CD4-positive, alpha-beta T cell (primary cell): ENCODE data around the gene DOCK4. TPM values are rescaled to one million over a fixed set of nuclear protein-coding genes. Genes with fewer than 3 reads are reported as not detected.

Experiments
- ATAC-seq: fragments of 200-7000 bp; cut with Tn5 transposase; one replicate; pipeline ENCODE4 v1.10.0; 2022; ENCODE audit warnings: mild to moderate bottlenecking; ENCODE audit not compliant: poor library complexity
- CTCF ChIA-PET: fragments of 350-600 bp; sonication (Branson Sonifier 250); formaldehyde crosslinking; loops from one replicate; lab custom pipeline; 2021; ENCODE audit warnings: antibody characterized with exemption, inconsistent platforms; lab: Charles Lee
- POLR2A ChIA-PET: fragments of 350-600 bp; sonication (Branson Sonifier 250); formaldehyde crosslinking; loops from one replicate; lab custom pipeline; 2021; ENCODE audit warnings: antibody characterized with exemption, inconsistent platforms; lab: Charles Lee
- DNase-seq, 14 experiments: peaks; one replicate each; pipeline ENCODE4 v3.0.0-alpha.2; 2013 to 2020; ENCODE audit warnings: mixed read lengths in 2 of 14
- H3K27ac ChIP-seq, 2 donors: one replicate each; pipeline versions ENCODE4 v1.5.1 to v1.7.0; 2013; ENCODE audit warnings: low read length in 2 of 2, low read depth in 1 of 2, mild to moderate bottlenecking in 1 of 2
- H3K27me3 ChIP-seq, 2 experiments: 1 replicate in 1 of 2; 2 replicates in 1 of 2; pipeline versions ENCODE4 v1.6.1 to v1.7.0; 2013; ENCODE audit warnings: low read length in 2 of 2, control low read depth in 1 of 2, mild to moderate bottlenecking in 1 of 2, moderate library complexity in 1 of 2; ENCODE audit not compliant: insufficient read depth in 2 of 2, control insufficient read depth in 1 of 2
- H3K36me3 ChIP-seq: one replicate; pipeline ENCODE4 v1.6.1; 2013; ENCODE audit warnings: low read length, control low read depth; ENCODE audit not compliant: insufficient read depth
- H3K4me1 ChIP-seq: one replicate; pipeline ENCODE4 v1.6.1; 2013; ENCODE audit warnings: low read length, control low read depth; ENCODE audit not compliant: insufficient read depth
- H3K4me3 ChIP-seq: one replicate; pipeline ENCODE4 v1.5.1; 2013; ENCODE audit warnings: mild to moderate bottlenecking, low read length, moderate library complexity
- H3K9me3 ChIP-seq, 2 experiments: 1 replicate in 1 of 2; 2 replicates in 1 of 2; pipeline versions ENCODE4 v1.6.1 to v1.7.0; 2013; ENCODE audit warnings: low read length in 2 of 2, mild to moderate bottlenecking in 2 of 2, control low read depth in 1 of 2, moderate library complexity in 1 of 2; ENCODE audit not compliant: control insufficient read depth in 1 of 2, insufficient read depth in 1 of 2
- H3K27ac Mint-ChIP-seq: one replicate; pipeline ENCODE4 v1.8.0; 2020; ENCODE audit warnings: mixed read lengths
- H3K27me3 Mint-ChIP-seq: one replicate; pipeline ENCODE4 v1.8.0; 2021; ENCODE audit warnings: mixed read lengths
- H3K36me3 Mint-ChIP-seq: one replicate; pipeline ENCODE4 v1.8.0; 2021; ENCODE audit warnings: low read depth, mixed read lengths
- H3K4me1 Mint-ChIP-seq: one replicate; pipeline ENCODE4 v1.8.0; 2021; ENCODE audit warnings: low read depth, mixed read lengths
- H3K4me3 Mint-ChIP-seq: one replicate; pipeline ENCODE4 v1.8.0; 2020; ENCODE audit warnings: mild to moderate bottlenecking, mixed read lengths
- H3K9me3 Mint-ChIP-seq: one replicate; pipeline ENCODE4 v1.8.0; 2020; ENCODE audit warnings: mixed read lengths
- intact Hi-C, 2 experiments: fragments of 100-400 bp; cut with DNase I in 1 of 2; cut with micrococcal nuclease in 1 of 2; formaldehyde crosslinking; loops; one replicate each; pipeline versions ENCODE4 v1.15.1 to v1.9.0; 2023 to 2025; cut with DNase I, micrococcal nuclease
- total RNA-seq, 174 experiments: library from RNA in 2 of 174; stranded (reverse) in 2 of 174; gene quantifications; one replicate each; pipeline ENCODE4 v1.2.3 and lab custom pipeline; 2021 to 2026
- TF ChIP-seq, protein P1 (sequence below): fragments of 200-600 bp; IDR thresholded peaks from one replicate; pipeline ENCODE4 v1.8.0; 2022; ENCODE audit warnings: antibody characterized with exemption, mild to moderate bottlenecking

Gene DOCK4
- total RNA-seq, 2 experiments from 2014 or later = 0.31 to 0.38 TPM

DNA sequence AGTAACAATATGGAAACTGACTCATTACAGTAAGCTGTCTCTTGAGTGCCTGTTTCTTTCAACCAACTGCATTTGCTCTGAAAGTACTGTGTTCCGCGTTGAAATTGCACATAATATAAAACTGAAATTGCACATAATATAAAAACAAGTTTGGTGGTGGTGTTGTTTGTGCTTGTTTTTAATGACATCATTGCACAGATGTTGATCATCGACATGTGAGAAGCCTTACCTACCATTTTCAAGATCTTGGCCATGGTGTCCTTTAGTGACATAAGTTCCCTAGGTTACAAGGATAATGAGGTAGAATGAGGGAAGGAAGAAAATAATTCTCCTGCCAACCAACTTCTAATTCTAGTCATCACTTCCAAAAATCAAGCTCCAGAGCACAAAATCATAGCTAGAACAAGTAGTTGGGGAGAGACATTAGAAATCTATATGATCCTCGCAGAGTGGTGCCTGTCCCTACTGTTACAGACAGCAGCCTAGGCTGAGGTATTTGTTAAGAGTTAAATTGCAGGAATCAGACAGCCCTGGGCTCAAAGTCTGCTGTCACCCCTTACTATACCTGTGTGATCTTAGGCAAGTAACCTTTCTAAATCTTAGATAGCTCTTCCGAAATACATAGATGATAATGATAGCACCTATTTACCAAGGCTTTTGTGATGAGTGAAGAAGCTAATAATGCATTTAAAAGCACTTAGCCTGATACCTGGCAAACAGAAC, 29.3 kb downstream of the DOCK4 start:
- Histone ChIP-seq H3K36me3 (no peaks in the 10 kb centered on the region), H3K9me3 (no peaks in the 10 kb centered on the region), H3K27me3 (peaks cover 3 to 5% of the 10 kb centered on the region in 2 experiments), H3K4me1 (no peaks in the 10 kb centered on the region), H3K4me3 (no peak overlapping the region), H3K27ac (no peak overlapping the region)
- ChIA-PET CTCF (no interaction called here), POLR2A (no interaction called here)
- Mint-ChIP-seq H3K9me3 (no peaks in the 10 kb centered on the region), H3K27ac (no peak overlapping the region), H3K4me1 (no peaks in the 10 kb centered on the region), H3K4me3 (no peak overlapping the region), H3K27me3 (peaks cover 43% of the 10 kb centered on the region), H3K36me3 (no peaks in the 10 kb centered on the region)
- TF ChIP-seq, protein P1, sequence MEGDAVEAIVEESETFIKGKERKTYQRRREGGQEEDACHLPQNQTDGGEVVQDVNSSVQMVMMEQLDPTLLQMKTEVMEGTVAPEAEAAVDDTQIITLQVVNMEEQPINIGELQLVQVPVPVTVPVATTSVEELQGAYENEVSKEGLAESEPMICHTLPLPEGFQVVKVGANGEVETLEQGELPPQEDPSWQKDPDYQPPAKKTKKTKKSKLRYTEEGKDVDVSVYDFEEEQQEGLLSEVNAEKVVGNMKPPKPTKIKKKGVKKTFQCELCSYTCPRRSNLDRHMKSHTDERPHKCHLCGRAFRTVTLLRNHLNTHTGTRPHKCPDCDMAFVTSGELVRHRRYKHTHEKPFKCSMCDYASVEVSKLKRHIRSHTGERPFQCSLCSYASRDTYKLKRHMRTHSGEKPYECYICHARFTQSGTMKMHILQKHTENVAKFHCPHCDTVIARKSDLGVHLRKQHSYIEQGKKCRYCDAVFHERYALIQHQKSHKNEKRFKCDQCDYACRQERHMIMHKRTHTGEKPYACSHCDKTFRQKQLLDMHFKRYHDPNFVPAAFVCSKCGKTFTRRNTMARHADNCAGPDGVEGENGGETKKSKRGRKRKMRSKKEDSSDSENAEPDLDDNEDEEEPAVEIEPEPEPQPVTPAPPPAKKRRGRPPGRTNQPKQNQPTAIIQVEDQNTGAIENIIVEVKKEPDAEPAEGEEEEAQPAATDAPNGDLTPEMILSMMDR = no peak
- intact Hi-C loops = no loop called here
- no peak for DNase-seq
- ATAC-seq = no peak

DNA sequence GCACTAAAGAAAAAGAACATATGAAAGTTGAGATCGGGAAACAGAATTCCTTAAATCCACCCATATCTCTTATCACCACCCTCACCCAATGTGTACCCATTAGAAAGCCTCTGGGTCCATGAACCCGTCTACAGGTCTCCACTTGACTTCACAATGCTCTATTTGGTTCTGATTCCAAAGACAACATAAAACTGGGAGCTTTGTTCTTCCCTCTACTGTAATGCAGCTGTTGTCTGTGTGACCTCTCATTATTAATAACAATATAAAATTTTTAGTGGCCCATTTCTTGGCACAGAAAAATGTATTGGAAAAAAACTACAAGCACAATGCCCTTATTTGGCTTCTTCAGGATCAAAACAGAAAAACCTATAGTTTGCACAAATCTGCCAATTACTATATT, 30.0 kb downstream of the DOCK4 start:
- Histone ChIP-seq H3K27ac (no peak overlapping the region), H3K36me3 (no peaks in the 10 kb centered on the region), H3K9me3 (no peaks in the 10 kb centered on the region), H3K4me1 (no peaks in the 10 kb centered on the region), H3K4me3 (no peak overlapping the region), H3K27me3 (peaks cover 3 to 5% of the 10 kb centered on the region in 2 experiments)
- ChIA-PET POLR2A (no interaction called here), CTCF (no interaction called here)
- H3K27me3 Mint-ChIP-seq = peaks cover 43% of the 10 kb centered on the region
- H3K27ac Mint-ChIP-seq = no peak overlapping the region
- no peak for DNase-seq
- no peak overlapping the region for H3K4me3 Mint-ChIP-seq
- no peak for ATAC-seq
- no peaks in the 10 kb centered on the region for H3K4me1 Mint-ChIP-seq
- H3K9me3 Mint-ChIP-seq = no peaks in the 10 kb centered on the region
- TF ChIP-seq, protein P1 = no peak
- intact Hi-C loops = no loop called here
- no peaks in the 10 kb centered on the region for H3K36me3 Mint-ChIP-seq

DNA sequence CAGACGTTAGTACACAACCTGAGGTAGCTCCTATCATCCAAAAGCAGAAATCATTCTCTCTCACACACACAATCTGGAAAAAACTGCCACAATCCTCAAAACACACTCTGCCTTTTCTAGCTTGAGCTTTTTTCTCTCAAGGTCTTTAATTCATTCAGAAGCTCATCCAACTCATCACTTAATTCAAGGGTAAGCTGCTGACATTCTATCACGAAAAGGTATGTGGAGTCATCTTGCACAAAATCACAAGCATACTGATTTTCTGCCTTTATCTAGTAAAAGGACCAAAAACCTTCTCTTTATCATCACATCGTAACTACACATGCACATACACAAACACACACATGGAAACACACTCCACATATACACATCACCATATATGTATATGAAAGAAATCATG, 32.0 kb downstream of the DOCK4 start:
- ChIA-PET POLR2A (no interaction called here), CTCF (no interaction called here)
- Histone ChIP-seq H3K4me1 (no peaks in the 10 kb centered on the region), H3K27ac (no peak overlapping the region), H3K9me3 (no peaks in the 10 kb centered on the region), H3K36me3 (no peaks in the 10 kb centered on the region), H3K4me3 (no peak overlapping the region), H3K27me3 (peaks cover 2 to 3% of the 10 kb centered on the region in 2 experiments)
- Mint-ChIP-seq H3K4me1 (no peaks in the 10 kb centered on the region), H3K36me3 (no peaks in the 10 kb centered on the region), H3K27ac (no peak overlapping the region), H3K9me3 (no peaks in the 10 kb centered on the region), H3K27me3 (peaks cover 39% of the 10 kb centered on the region), H3K4me3 (no peak overlapping the region)
- TF ChIP-seq, protein P1 = no peak
- DNase-seq = no peak
- intact Hi-C loops = no loop called here
- no peak for ATAC-seq
